Activated CD8-positive, alpha-beta memory T cell treated with anti-CD3 and anti-CD28 coated beads, Interleukin-2, amount 50 U/mL, for 24 hours (primary cell): ENCODE measurements around the gene CCDC197.
A peak's percentile ranks its signal among the peaks of the same experiment; 100 is the strongest.

Source experiments
- DNase-seq: peaks from one replicate; pipeline ENCODE4 v3.0.0-alpha.2; 2020; ENCODE audit errors: extremely low read depth

Gene CCDC197

GRCh38 chr14:94026173-94026888, 29.2 kb downstream of the CCDC197 start, which contains the start of gene OTUB2:
Gene OTUB2, plus strand, starts transcription at chr14:94026340. Its CDS starts 198 bp downstream, at chr14:94026538.
- peak; percentile 87 for DNase-seq

GRCh38 chr14:94026889-94027469, 29.9 kb downstream of the CCDC197 start:
- DNase-seq: no peak

GRCh38 chr14:94027566-94028449, 30.7 kb downstream of the CCDC197 start:
- no peak for DNase-seq

- DNase-seq: no peak
Measured at GRCh38 chr14:94028450-94028826, 31.3 kb downstream of the CCDC197 start.

GRCh38 chr14:94029265-94029664, 32.2 kb downstream of the CCDC197 start:
- DNase-seq: no peak

- DNase-seq: no peak
Measured at GRCh38 chr14:94029671-94030203, 32.6 kb downstream of the CCDC197 start.

- no peak for DNase-seq
Measured at GRCh38 chr14:94030571-94030970, 33.5 kb downstream of the CCDC197 start.

- DNase-seq: no peak
Measured at GRCh38 chr14:94031161-94031882, 34.2 kb downstream of the CCDC197 start.

- DNase-seq: no peak
Measured at GRCh38 chr14:94031883-94032279, 34.8 kb downstream of the CCDC197 start.

GRCh38 chr14:94034886-94035285, 37.8 kb downstream of the CCDC197 start:
- DNase-seq: no peak

GRCh38 chr14:94036313-94037167, 39.4 kb downstream of the CCDC197 start:
- DNase-seq: peak; percentile 58

GRCh38 chr14:94037954-94038353, 40.9 kb downstream of the CCDC197 start:
- DNase-seq: no peak

GRCh38 chr14:94038510-94038909, 41.4 kb downstream of the CCDC197 start:
- no peak for DNase-seq

GRCh38 chr14:94038921-94039629, 42.0 kb downstream of the CCDC197 start:
- DNase-seq: no peak

- no peak for DNase-seq
Measured at GRCh38 chr14:94040247-94040646, 43.1 kb downstream of the CCDC197 start.

- DNase-seq: no peak
Measured at GRCh38 chr14:94040796-94041195, 43.7 kb downstream of the CCDC197 start.

- no peak for DNase-seq
Measured at GRCh38 chr14:94041551-94042346, 44.6 kb downstream of the CCDC197 start.

- DNase-seq: no peak
Measured at GRCh38 chr14:94042433-94043091, 45.5 kb downstream of the CCDC197 start.
